SK-N-MC (cell line): ENCODE results near the gene MRE11.

ENCODE experiments used
- EZH2 ChIP-seq: fragments of 200-600 bp; sonication (generic); IDR thresholded peaks from one replicate; pipeline ENCODE4 v1.6.1; 2017; ENCODE audit warnings: antibody characterized with exemption
- FOXP2 ChIP-seq: optimal IDR thresholded peaks from 2 replicates; pipeline ENCODE3; 2011; ENCODE audit warnings: mild to moderate bottlenecking, moderate library complexity; ENCODE audit not compliant: insufficient read depth; ENCODE audit errors: extremely low read length, control extremely low read depth
- POLR2AphosphoS5 ChIP-seq: IDR thresholded peaks from 2 replicates; pipeline ENCODE4 v1.6.1; 2012; ENCODE audit warnings: mild to moderate bottlenecking, low read depth, low read length, borderline replicate concordance

- TF ChIP-seq EZH2 (no peak), POLR2AphosphoS5 (no peak), FOXP2 (no peak)
Measured at GRCh38 chr11:94507485-94507884, 13.8 kb upstream of the MRE11 start.
